Measurements from ENCODE around the gene FNDC4. TPM values are rescaled to one million over a fixed set of nuclear protein-coding genes. Genes with fewer than 3 reads are reported as not detected.

The FNDC4 gene
- total RNA-seq: 8.4 and 11.0 TPM in 2 replicates

DNA sequence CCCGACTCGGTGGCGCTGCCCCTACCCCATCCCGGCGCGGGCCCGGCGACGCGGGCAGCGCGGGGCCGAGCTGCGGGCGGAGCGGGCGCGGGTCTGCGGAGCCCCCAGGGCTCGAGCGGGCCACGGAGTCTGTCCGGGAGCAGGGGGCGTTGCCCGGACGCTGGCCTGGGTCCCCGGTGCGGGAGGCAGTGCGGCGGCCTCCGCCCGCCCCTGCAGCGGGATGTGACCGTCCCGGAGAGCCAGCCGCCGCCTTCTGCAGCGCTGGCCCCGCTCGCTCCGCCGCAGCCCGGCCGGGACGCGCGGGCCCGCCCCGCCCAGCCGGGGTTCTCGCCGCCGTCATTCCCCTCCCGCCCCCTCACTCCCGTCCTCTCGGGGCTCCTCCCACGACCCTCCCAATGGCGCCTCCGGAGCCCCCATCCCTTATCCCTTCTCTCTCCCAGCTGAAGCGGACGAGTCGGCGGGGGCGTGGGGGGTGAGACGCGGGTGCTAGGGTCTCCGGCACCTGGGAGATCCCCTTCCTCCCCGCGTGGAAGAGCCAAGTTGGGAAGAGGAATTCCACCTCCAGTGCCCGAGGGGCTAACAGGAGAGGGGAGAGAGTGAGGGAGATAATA is at the start of gene FNDC4:
Gene FNDC4 (minus strand): TSS at position 257 of the 611 bp plus-strand sequence. CDS start 521 bp downstream, outside the sequence.

DNA sequence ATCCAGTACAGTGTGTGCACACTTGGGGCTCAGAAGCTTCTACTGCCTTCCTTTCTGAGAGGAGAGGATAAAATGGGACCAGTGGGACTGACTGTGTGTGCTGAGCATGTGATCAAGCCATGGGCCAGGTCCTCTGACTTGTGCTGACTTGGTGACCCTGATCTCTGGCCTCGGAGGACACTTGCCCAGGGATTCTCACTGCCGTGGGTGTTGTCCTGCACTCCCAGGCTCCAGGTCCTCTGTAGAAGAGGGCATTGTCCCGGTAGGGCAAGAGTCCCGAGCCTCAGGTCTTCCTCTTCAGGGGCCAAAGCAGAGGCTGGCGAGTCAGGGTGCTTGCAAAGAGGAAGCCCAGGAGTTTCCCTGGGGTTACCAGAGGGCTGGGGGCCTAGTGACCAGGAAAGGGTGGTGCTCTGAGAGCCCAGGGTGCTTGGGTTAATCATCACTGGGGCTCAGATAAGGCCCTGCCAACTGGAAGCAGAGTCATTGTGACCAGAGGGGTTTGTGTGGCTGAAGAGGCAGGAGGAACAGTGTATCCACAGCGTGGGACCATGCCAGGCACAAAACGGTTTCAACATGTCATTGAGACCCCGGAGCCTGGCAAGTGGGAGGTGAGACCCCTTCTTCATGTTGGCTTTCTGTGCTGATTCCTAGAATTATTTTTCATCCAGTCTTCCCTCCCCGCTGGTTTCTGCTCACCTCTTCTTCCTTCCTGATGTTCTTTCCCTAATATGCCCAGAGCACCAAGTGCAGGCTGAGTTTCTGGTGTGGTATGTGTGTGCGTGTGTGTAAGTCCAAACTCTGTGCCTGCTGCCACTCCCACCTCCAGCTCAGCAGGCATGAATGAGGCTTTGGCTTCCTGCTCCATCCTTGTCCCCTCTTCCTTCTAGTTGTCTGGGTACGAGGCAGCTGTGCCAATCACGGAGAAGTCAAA is 1.6 kb upstream of the FNDC4 start, which contains the start of gene GCKR:
Gene GCKR (plus strand): TSS at position 483 of the 931 bp plus-strand sequence. CDS start 66 bp downstream, at position 549.

GRCh38 chr2:27489498-27490397 is 5.3 kb downstream of the FNDC4 start, which contains the start of gene IFT172:
TSS of gene IFT172 (minus strand) at chr2:27489743. CDS start at chr2:27489653, 90 bp downstream.

GRCh38 chr2:27441958-27442919 is 52.8 kb downstream of the FNDC4 start, which contains the start of gene KRTCAP3:
TSS of gene KRTCAP3 (plus strand) at chr2:27442381. CDS start at chr2:27442413, 32 bp downstream.

Small RNA genes within 50 kb of the gene (small RNA-seq; reads per million reads assigned to genes)
- not detected for gene RNU6-986P

Other genes starting within 250 kb of the FNDC4 start
- not detected in 2 replicates for gene SLC30A3, start 232.2 kb downstream of the FNDC4 start, total RNA-seq
- not detected in 2 replicates for gene DNAJC5G, start 219.8 kb downstream of the FNDC4 start, total RNA-seq
- not detected in 2 replicates for gene TRIM54, start 212.8 kb downstream of the FNDC4 start, total RNA-seq
- 0.59 and 0.73 TPM in 2 replicates for gene UCN, start 186.8 kb downstream of the FNDC4 start, total RNA-seq
- 88.8 and 100 TPM in 2 replicates for gene MPV17, start 172.1 kb downstream of the FNDC4 start, total RNA-seq
- gene GTF3C2, start 138.4 kb downstream of the FNDC4 start, total RNA-seq: 40.4 and 54.9 TPM in 2 replicates
- 26.2 and 28.3 TPM in 2 replicates for gene EIF2B4, start 124.9 kb downstream of the FNDC4 start, total RNA-seq
- 134 and 139 TPM in 2 replicates for gene SNX17, start 124.6 kb downstream of the FNDC4 start, total RNA-seq
- 5.7 and 6.6 TPM in 2 replicates for gene ZNF513, start 114.5 kb downstream of the FNDC4 start, total RNA-seq
- gene PPM1G, start 85.6 kb downstream of the FNDC4 start, total RNA-seq: 73.5 and 102 TPM in 2 replicates
- gene NRBP1, start 66.6 kb downstream of the FNDC4 start, total RNA-seq: 89.7 and 101 TPM in 2 replicates
- 0.39 TPM in 1 of 2 replicates, not detected in the other for gene KRTCAP3, start 52.8 kb downstream of the FNDC4 start, total RNA-seq
- gene IFT172, start 5.5 kb downstream of the FNDC4 start, total RNA-seq: 26.6 and 27.6 TPM in 2 replicates
- 0.73 TPM in 1 of 2 replicates, not detected in the other for gene GCKR, start 1.6 kb upstream of the FNDC4 start, total RNA-seq
- gene ZNF512, start 87.8 kb upstream of the FNDC4 start, total RNA-seq: 16.5 and 22.7 TPM in 2 replicates
- 0.73 and 1.2 TPM in 2 replicates for gene CCDC121, start 133.8 kb upstream of the FNDC4 start, total RNA-seq
- gene GPN1, start 133.8 kb upstream of the FNDC4 start, total RNA-seq: 29.4 and 33.4 TPM in 2 replicates
- 20.3 and 31.2 TPM in 2 replicates for gene SUPT7L, start 168.4 kb upstream of the FNDC4 start, total RNA-seq
- 17.3 and 24.0 TPM in 2 replicates for gene SLC4A1AP, start 168.7 kb upstream of the FNDC4 start, total RNA-seq